BJ (cell line): ENCODE measurements around the gene DCBLD1. TPM values are rescaled to one million over a fixed set of nuclear protein-coding genes. Genes with fewer than 3 reads are reported as not detected.
"Not testable (repeated sequence)": the region's sequence is repeated elsewhere in the genome, so short reads cannot be mapped to it uniquely, and the experiment has no call there.

Experiments
- CTCF ChIA-PET: fragments of 350-600 bp; formaldehyde crosslinking; extraction: SDS; loops from one replicate; lab custom pipeline; 2021; ENCODE audit warnings: antibody characterized with exemption, inconsistent platforms; lab: Yijun Ruan, JAX
- POLR2A ChIA-PET: fragments of 300-600 bp; sonication (Branson Sonifier 250); formaldehyde crosslinking; extraction: SDS; loops from one replicate; lab custom pipeline; 2021; ENCODE audit warnings: antibody characterized with exemption; lab: Charles Lee
- DNase-seq: peaks from one replicate; pipeline ENCODE4 v3.0.0-alpha.2; 2011; ENCODE audit warnings: low read depth
- H3K27me3 ChIP-seq: 2 replicates; pipeline ENCODE4 v1.6.0; 2011; ENCODE audit warnings: low read length; ENCODE audit not compliant: control insufficient read depth, insufficient read depth
- H3K36me3 ChIP-seq: 2 replicates; pipeline ENCODE4 v1.5.1; 2011; ENCODE audit warnings: low read length; ENCODE audit not compliant: control insufficient read depth, insufficient read depth
- H3K4me3 ChIP-seq: 2 replicates; pipeline ENCODE4 v1.5.1; 2011; ENCODE audit warnings: low read depth, mild to moderate bottlenecking, control low read depth, low read length
- CTCF ChIP-seq: IDR thresholded peaks from 2 replicates; pipeline ENCODE4 v1.5.1; 2011; ENCODE audit warnings: low read depth, mild to moderate bottlenecking, control low read depth, inconsistent platforms, low read length, moderate library complexity; ENCODE audit not compliant: insufficient read depth
- polyA plus RNA-seq: library from polyadenylated mRNA; depleted of rRNA; stranded (reverse); fragments of >200 nt; gene quantifications from 2 replicates; pipeline ENCODE4 v1.2.3, GENCODE V29; 2011

The DCBLD1 gene
- polyA plus RNA-seq, 1 experiment: 30.1 TPM

- CTCF ChIA-PET: interaction anchor here (0.7 to 1.5 kb wide), 6 partner anchors 12 to 1428 kb away, joined by 3 to 6 read pairs (median 4); no protein-coding TSS in a partner anchor
Observed at GRCh38 chr6:117464700-117465099, 17.8 kb upstream of the DCBLD1 start.

GRCh38 chr6:117465691-117466090 is 16.8 kb upstream of the DCBLD1 start:
- TF ChIP-seq CTCF: no peak
- no peaks in the 10 kb centered on the region for H3K36me3 ChIP-seq
- no peaks in the 10 kb centered on the region for H3K27me3 ChIP-seq
- CTCF ChIA-PET: interaction anchor here (0.8 kb wide), 2 partner anchors 11 to 16 kb away, joined by 4 read pairs; no protein-coding TSS in a partner anchor
- no peak for DNase-seq
- POLR2A ChIA-PET: no interaction called here
- no peak overlapping the region for H3K4me3 ChIP-seq

More at GRCh38 chr6:117464700-117465099, 17.8 kb upstream of the DCBLD1 start:
- no peak for DNase-seq
- no peak for TF ChIP-seq CTCF
- H3K36me3 ChIP-seq: no peaks in the 10 kb centered on the region
- POLR2A ChIA-PET: no interaction called here
- no peak overlapping the region for H3K4me3 ChIP-seq
- H3K27me3 ChIP-seq: no peaks in the 10 kb centered on the region

- ChIA-PET POLR2A (no interaction called here), CTCF (no interaction called here)
- Histone ChIP-seq H3K27me3 (no peaks in the 10 kb centered on the region), H3K36me3 (no peaks in the 10 kb centered on the region), H3K4me3 (no peak overlapping the region)
- TF ChIP-seq CTCF: no peak
- no peak for DNase-seq
Observed at GRCh38 chr6:117467876-117468275, 14.6 kb upstream of the DCBLD1 start.

GRCh38 chr6:117468527-117468926 is 13.9 kb upstream of the DCBLD1 start:
- H3K36me3 ChIP-seq, POLR2A ChIA-PET, CTCF ChIA-PET, H3K4me3 ChIP-seq, DNase-seq, H3K27me3 ChIP-seq: not testable (repeated sequence)

GRCh38 chr6:117469356-117469755 is 13.1 kb upstream of the DCBLD1 start:
- no peaks in the 10 kb centered on the region for H3K27me3 ChIP-seq
- CTCF ChIA-PET: no interaction called here
- H3K4me3 ChIP-seq: no peak overlapping the region
- DNase-seq: no peak
- TF ChIP-seq CTCF: no peak
- POLR2A ChIA-PET: no interaction called here
- no peaks in the 10 kb centered on the region for H3K36me3 ChIP-seq

- no peaks in the 10 kb centered on the region for H3K36me3 ChIP-seq
- TF ChIP-seq CTCF: no peak
- no peaks in the 10 kb centered on the region for H3K27me3 ChIP-seq
- ChIA-PET CTCF (no interaction called here), POLR2A (no interaction called here)
- no peak for DNase-seq
- H3K4me3 ChIP-seq: no peak overlapping the region
Observed at GRCh38 chr6:117469791-117470190, 12.7 kb upstream of the DCBLD1 start.
